ENCODE measurements around the gene CCL7.

Gene CCL7

DNA sequence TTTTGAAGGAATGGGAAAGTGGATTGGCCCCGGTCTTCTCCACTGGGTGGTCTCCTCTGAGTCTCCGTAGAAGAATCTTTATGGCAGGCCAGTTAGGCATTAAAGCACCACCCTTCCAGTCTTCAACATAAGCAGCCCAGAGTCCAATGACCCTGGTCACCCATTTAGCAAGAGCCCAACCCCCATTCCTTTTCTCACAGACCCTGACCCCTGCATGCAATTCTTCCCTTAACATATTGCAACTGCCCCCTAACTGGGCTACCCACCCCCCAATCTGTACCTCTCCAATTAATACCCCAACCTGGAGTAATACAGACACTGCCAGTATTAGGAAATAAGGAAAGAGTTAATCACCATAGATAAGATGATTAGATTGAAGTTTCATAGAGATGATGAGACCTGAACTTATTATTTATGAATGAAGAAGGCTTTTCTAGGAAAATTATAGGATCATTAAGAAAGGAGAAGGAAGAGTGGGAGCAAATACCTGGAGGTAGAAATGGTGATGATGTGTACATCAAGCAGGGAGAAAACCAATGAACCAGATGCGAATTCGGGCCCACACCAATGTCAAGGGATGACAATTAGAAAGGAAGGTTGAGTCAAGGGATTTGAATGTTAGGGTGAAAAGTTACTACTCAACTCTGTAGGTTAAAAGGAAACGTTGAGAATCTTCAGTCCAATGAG is 12.6 kb upstream of the CCL7 start:
- in situ Hi-C loops (cut with MboI; ENCODE audit: low pct_unique_long_range_greater_than_20kb, low sequenced_read_pairs, unreplicated experiment) = no loop called here
- TF ChIP-seq CTCF (IDR thresholded peaks at IDR 0.05; ENCODE audit: extremely low read depth, insufficient read depth, missing control alignments) = no peak
- no peak for DNase-seq (ENCODE audit: low spot score)

DNA sequence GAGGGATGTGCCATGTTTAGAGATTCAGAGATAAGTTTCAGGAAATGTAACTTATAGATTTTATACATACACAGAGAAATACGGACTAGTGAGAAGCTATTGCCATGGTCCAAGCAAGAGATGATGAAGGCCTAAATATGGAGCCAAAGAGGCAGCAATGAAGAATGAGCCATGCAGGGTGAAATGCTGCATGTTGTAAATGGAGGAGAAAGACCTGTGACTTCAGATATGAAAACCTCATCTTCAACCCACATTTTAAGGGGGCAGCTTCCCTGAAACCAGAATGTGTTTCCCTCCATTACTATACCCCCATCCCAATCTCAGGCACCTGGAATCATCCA is 12.1 kb upstream of the CCL7 start:
- no peak for TF ChIP-seq CTCF (IDR thresholded peaks at IDR 0.05; ENCODE audit: extremely low read depth, insufficient read depth, missing control alignments)
- no peak for DNase-seq (ENCODE audit: low spot score)
- in situ Hi-C loops (cut with MboI; ENCODE audit: low pct_unique_long_range_greater_than_20kb, low sequenced_read_pairs, unreplicated experiment) = no loop called here

GRCh38 chr17:34259146-34259545 is 10.9 kb upstream of the CCL7 start:
- no peak for TF ChIP-seq CTCF (IDR thresholded peaks at IDR 0.05; ENCODE audit: extremely low read depth, insufficient read depth, missing control alignments)
- DNase-seq (ENCODE audit: low spot score) = no peak
- in situ Hi-C loops (cut with MboI; ENCODE audit: low pct_unique_long_range_greater_than_20kb, low sequenced_read_pairs, unreplicated experiment) = no loop called here

DNA sequence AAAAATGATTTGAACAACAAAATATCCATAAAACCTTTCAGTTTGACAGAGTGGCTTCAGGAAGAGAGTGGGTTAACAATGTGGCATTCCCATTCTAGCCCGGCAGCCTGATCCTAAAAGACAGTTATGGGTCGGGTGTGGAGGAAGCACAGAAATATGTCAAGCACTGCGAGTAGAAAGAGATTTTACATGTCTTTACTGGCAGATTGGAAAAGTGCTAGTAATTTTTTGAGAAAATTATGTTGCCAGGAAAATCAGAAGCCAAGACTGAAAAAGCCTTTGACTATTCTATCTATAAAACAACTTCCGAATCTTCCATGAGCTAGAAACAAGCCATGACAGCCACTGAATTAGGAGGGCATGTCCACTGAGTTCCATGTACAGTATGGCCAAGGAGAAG is 9.2 kb upstream of the CCL7 start:
- TF ChIP-seq CTCF (IDR thresholded peaks at IDR 0.05; ENCODE audit: extremely low read depth, insufficient read depth, missing control alignments) = no peak
- DNase-seq (ENCODE audit: low spot score) = no peak
- in situ Hi-C loops (cut with MboI; ENCODE audit: low pct_unique_long_range_greater_than_20kb, low sequenced_read_pairs, unreplicated experiment) = no loop called here

DNA sequence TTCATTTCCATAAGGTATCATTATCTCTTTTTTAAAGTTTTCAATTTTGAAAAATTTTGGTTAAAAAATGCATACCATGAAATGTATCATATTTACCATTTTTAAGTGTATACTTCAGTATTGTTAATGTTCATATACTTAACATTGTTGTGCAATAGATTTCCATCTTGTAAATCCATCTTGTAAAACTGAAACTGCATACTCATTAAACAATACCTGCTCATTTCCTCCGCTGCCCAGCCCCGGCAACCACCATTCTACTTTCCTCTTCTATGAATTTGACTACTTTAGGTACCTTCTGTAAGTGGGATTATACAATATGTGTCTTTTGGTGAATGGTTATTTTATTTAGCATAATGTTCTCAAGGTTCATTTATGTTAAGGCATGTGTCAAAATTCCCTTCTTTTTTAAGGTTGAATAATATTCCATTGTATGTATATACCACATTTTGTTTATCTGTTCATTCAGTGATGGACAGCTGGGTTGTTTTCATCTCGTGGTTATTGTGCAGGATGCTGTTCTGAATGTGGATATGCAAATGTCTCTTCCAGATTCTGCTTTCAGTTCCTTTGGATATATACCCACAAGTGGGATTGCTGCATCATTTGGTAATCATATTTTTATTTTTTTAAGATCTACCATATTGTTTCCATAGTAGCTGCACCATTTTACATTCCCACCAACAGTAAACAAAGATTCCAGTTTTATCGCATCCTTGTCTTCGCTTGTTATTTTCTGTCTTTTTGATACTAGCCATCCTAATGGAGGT is 8.3 kb upstream of the CCL7 start:
- TF ChIP-seq CTCF (IDR thresholded peaks at IDR 0.05; ENCODE audit: extremely low read depth, insufficient read depth, missing control alignments) = no peak
- DNase-seq (ENCODE audit: low spot score) = no peak
- in situ Hi-C loops (cut with MboI; ENCODE audit: low pct_unique_long_range_greater_than_20kb, low sequenced_read_pairs, unreplicated experiment) = no loop called here

DNA sequence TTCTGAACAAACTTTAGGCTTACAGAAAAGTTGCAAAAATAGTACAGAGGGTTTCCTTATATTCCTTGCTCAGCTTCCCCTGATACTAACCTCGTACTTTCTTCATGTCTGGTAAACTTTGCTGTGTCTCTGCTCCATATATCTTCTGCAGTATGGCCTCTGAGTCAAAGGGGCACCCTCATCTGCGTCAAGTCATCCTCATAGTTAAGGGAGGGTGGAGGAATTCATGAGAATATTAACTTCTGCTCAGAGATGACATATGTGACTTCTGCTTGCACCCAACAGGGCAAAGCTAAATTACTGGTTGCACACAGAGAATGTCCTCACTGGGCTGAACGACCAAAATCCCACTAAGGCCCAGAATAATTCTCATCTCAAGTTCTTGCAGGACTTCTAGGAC is 4.3 kb upstream of the CCL7 start:
- in situ Hi-C loops (cut with MboI; ENCODE audit: low pct_unique_long_range_greater_than_20kb, low sequenced_read_pairs, unreplicated experiment) = no loop called here
- no peak for TF ChIP-seq CTCF (IDR thresholded peaks at IDR 0.05; ENCODE audit: extremely low read depth, insufficient read depth, missing control alignments)
- DNase-seq (ENCODE audit: low spot score) = no peak

All from GM13977 (cell line).